D341Med (cell line): Measurements from ENCODE around the gene SNX10.

Experiments used
- DNase-seq: peaks from one replicate; pipeline ENCODE4 v3.0.0; 2012; ENCODE audit warnings: low spot score

SNX10 gene

GRCh38 chr7:26337232-26337865 is 45.7 kb downstream of the SNX10 start:
- DNase-seq, result no peak

GRCh38 chr7:26340476-26341018 is 48.9 kb downstream of the SNX10 start:
- DNase-seq, result no peak

- no peak for DNase-seq
These were observed 51.7 kb downstream of the SNX10 start for GRCh38 chr7:26343320-26343832.

- no peak for DNase-seq
These were observed 52.2 kb downstream of the SNX10 start for GRCh38 chr7:26343837-26344236.

- DNase-seq, result no peak
These were observed 53.5 kb downstream of the SNX10 start for GRCh38 chr7:26345202-26345601.

- no peak for DNase-seq
These were observed 54.2 kb downstream of the SNX10 start for GRCh38 chr7:26345837-26346236.

- no peak for DNase-seq
These were observed 55.0 kb downstream of the SNX10 start for GRCh38 chr7:26346611-26347203.

GRCh38 chr7:26348234-26348851 is 56.7 kb downstream of the SNX10 start:
- no peak for DNase-seq

GRCh38 chr7:26349005-26349915 is 57.6 kb downstream of the SNX10 start:
- DNase-seq, result no peak

GRCh38 chr7:26351171-26351570 is 59.5 kb downstream of the SNX10 start:
- DNase-seq, result no peak

GRCh38 chr7:26356229-26356628 is 64.6 kb downstream of the SNX10 start:
- DNase-seq, result no peak

GRCh38 chr7:26356929-26357798 is 65.5 kb downstream of the SNX10 start:
- DNase-seq, result no peak

GRCh38 chr7:26357799-26358151 is 66.1 kb downstream of the SNX10 start:
- no peak for DNase-seq

GRCh38 chr7:26360650-26361049 is 69.0 kb downstream of the SNX10 start:
- DNase-seq, result no peak

- no peak for DNase-seq
These were observed 70.0 kb downstream of the SNX10 start for GRCh38 chr7:26361637-26362036.

- no peak for DNase-seq
These were observed 71.8 kb downstream of the SNX10 start for GRCh38 chr7:26363465-26363864.

GRCh38 chr7:26365077-26365900 is 73.6 kb downstream of the SNX10 start:
- peak; percentile 62 for DNase-seq

- no peak for DNase-seq
These were observed 74.2 kb downstream of the SNX10 start for GRCh38 chr7:26365901-26366275.

- DNase-seq, result no peak
These were observed 75.6 kb downstream of the SNX10 start for GRCh38 chr7:26367219-26367711.

- DNase-seq, result no peak
These were observed 76.9 kb downstream of the SNX10 start for GRCh38 chr7:26368542-26368941.
